Uterus (tissue), 4 donors: ENCODE data around the gene ATP1A1. TPM values are rescaled to one million over a fixed set of nuclear protein-coding genes. Genes with fewer than 3 reads are reported as not detected.

ENCODE experiments used
- DNase-seq, 2 donors: peaks; one replicate each; pipeline ENCODE4 v3.0.0-alpha.2; 2019 to 2020
- H3K27ac ChIP-seq, 2 donors: fragments of 200-600 bp; sonication (generic); 1 replicate in 1 of 2; 2 replicates in 1 of 2; pipeline ENCODE4 v1.5.1; 2016 to 2018
- H3K27me3 ChIP-seq, 2 donors: fragments of 200-600 bp; sonication (generic); one replicate each; pipeline ENCODE4 v1.5.1; 2018 to 2019; ENCODE audit warnings: control low read depth in 1 of 2
- H3K36me3 ChIP-seq, 2 donors: fragments of 200-600 bp; sonication (generic); one replicate each; pipeline ENCODE4 v1.5.1; 2019; ENCODE audit warnings: control low read depth in 1 of 2
- H3K4me1 ChIP-seq, 2 donors: fragments of 200-600 bp; sonication (generic); one replicate each; pipeline ENCODE4 v1.5.1; 2018 to 2019; ENCODE audit warnings: control low read depth in 1 of 2
- H3K4me3 ChIP-seq, 2 donors: fragments of 200-600 bp; sonication (generic); 1 replicate in 1 of 2; 2 replicates in 1 of 2; pipeline ENCODE4 v1.5.1; 2018 to 2019; ENCODE audit warnings: mild to moderate bottlenecking in 1 of 2
- H3K9me3 ChIP-seq, 2 donors: fragments of 200-600 bp; sonication (generic); one replicate each; pipeline ENCODE4 v1.5.1; 2019; ENCODE audit warnings: control low read depth in 1 of 2
- POLR2A ChIP-seq, 2 donors: fragments of 450-650 bp; IDR thresholded peaks; one replicate each; pipeline ENCODE4 v1.6.1; 2016; ENCODE audit warnings: antibody characterized with exemption in 2 of 2, mild to moderate bottlenecking in 1 of 2, moderate library complexity in 1 of 2
- intact Hi-C: fragments of 100-400 bp; cut with DNase I; formaldehyde crosslinking; loops from one replicate; pipeline ENCODE4 v1.15.1; 2023; ENCODE audit warnings: low total_unique reads
- total RNA-seq, 4 donors: library from RNA; depleted of rRNA in 3 of 4; stranded (reverse); fragments of >200 nt in 3 of 4; gene quantifications; one replicate each; pipeline versions ENCODE4 v1.1.0 to v1.2.4, GENCODE V29; 2014 to 2023
- TF ChIP-seq, protein P1 (sequence below), 4 experiments: fragments of 200-600 bp in 2 of 4; fragments of 450-650 bp in 2 of 4; sonication (generic) in 2 of 4; IDR thresholded peaks; one replicate each; pipeline ENCODE4 v1.5.1; 2016 to 2019; ENCODE audit warnings: antibody characterized with exemption in 4 of 4, mild to moderate bottlenecking in 2 of 4, moderate library complexity in 1 of 4
- donor health status: DM: yes; HTN: yes; CAD: no.

The ATP1A1 gene
- total RNA-seq, 4 donors from 2014 or later, result 135 to 202 (median 149) TPM

GRCh38 chr1:116418091-116418830 lies 45.2 kb downstream of the ATP1A1 start:
- peaks cover 3 to 5% of the 10 kb centered on the region in 2 donors for H3K4me1 ChIP-seq
- peak in 1 of 2 donors; percentile 61 for TF ChIP-seq POLR2A (IDR thresholded peaks at IDR 0.05)
- TF ChIP-seq, protein P1, sequence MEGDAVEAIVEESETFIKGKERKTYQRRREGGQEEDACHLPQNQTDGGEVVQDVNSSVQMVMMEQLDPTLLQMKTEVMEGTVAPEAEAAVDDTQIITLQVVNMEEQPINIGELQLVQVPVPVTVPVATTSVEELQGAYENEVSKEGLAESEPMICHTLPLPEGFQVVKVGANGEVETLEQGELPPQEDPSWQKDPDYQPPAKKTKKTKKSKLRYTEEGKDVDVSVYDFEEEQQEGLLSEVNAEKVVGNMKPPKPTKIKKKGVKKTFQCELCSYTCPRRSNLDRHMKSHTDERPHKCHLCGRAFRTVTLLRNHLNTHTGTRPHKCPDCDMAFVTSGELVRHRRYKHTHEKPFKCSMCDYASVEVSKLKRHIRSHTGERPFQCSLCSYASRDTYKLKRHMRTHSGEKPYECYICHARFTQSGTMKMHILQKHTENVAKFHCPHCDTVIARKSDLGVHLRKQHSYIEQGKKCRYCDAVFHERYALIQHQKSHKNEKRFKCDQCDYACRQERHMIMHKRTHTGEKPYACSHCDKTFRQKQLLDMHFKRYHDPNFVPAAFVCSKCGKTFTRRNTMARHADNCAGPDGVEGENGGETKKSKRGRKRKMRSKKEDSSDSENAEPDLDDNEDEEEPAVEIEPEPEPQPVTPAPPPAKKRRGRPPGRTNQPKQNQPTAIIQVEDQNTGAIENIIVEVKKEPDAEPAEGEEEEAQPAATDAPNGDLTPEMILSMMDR (IDR thresholded peaks at IDR 0.05), result peak in 3 of 4 experiments; percentile 6 to 31 (median 6)
- peak overlapping the region; percentile 74 to 78 for H3K27ac ChIP-seq
- no peaks in the 10 kb centered on the region for H3K36me3 ChIP-seq
- H3K9me3 ChIP-seq, result no peaks in the 10 kb centered on the region
- H3K27me3 ChIP-seq, result no peaks in the 10 kb centered on the region
- peak overlapping the region; percentile 73 to 80 for H3K4me3 ChIP-seq
- intact Hi-C loops, result no loop called here
- DNase-seq, result peak; percentile 76 to 84

- H3K4me3 ChIP-seq, result no peak overlapping the region
- TF ChIP-seq, protein P1 (IDR thresholded peaks at IDR 0.05), result no peak
- no peak for TF ChIP-seq POLR2A (IDR thresholded peaks at IDR 0.05)
These were observed 47.6 kb downstream of the ATP1A1 start for GRCh38 chr1:116420417-116421200.

GRCh38 chr1:116424438-116424837 lies 51.4 kb downstream of the ATP1A1 start:
- H3K36me3 ChIP-seq, result no peaks in the 10 kb centered on the region
- intact Hi-C loops, result no loop called here
- TF ChIP-seq POLR2A (IDR thresholded peaks at IDR 0.05), result no peak
- TF ChIP-seq, protein P1 (IDR thresholded peaks at IDR 0.05), result no peak
- H3K4me1 ChIP-seq, result no peaks in the 10 kb centered on the region
- H3K27me3 ChIP-seq, result no peaks in the 10 kb centered on the region
- DNase-seq, result no peak
- H3K4me3 ChIP-seq, result no peak overlapping the region
- no peaks in the 10 kb centered on the region for H3K9me3 ChIP-seq
- H3K27ac ChIP-seq, result no peak overlapping the region

More at GRCh38 chr1:116420417-116421200, 47.6 kb downstream of the ATP1A1 start:
- no peak for DNase-seq
- intact Hi-C loops, result no loop called here
- Histone ChIP-seq H3K27ac (no peak overlapping the region), H3K4me1 (peaks cover 3 to 5% of the 10 kb centered on the region in 2 donors), H3K9me3 (no peaks in the 10 kb centered on the region), H3K36me3 (no peaks in the 10 kb centered on the region), H3K27me3 (no peaks in the 10 kb centered on the region)

DNA sequence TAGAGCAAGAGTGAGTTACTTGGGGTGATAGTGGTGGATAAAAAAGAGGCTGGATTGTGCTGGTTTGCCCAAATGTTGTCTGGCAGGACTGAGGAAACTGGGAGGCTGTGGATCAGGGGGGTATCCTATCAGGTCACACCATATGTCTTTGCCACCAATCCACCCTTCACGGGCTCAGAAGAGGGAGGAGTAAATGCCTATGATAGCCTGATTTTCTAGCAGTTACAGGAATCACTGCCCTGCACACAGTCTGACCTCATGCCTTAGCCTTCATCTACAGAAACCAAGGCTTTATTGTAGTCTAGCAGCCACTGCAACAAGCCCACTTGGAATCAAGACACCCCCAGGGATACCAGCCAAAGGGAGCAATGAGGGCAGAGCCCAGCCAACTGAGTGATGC lies 51.8 kb downstream of the ATP1A1 start:
- H3K4me3 ChIP-seq, result no peak overlapping the region
- TF ChIP-seq POLR2A (IDR thresholded peaks at IDR 0.05), result no peak
- TF ChIP-seq, protein P1 (IDR thresholded peaks at IDR 0.05), result no peak
- H3K36me3 ChIP-seq, result no peaks in the 10 kb centered on the region
- no peak overlapping the region for H3K27ac ChIP-seq
- no peaks in the 10 kb centered on the region for H3K27me3 ChIP-seq
- H3K9me3 ChIP-seq, result no peaks in the 10 kb centered on the region
- H3K4me1 ChIP-seq, result no peaks in the 10 kb centered on the region
- intact Hi-C loops, result no loop called here
- DNase-seq, result no peak

DNA sequence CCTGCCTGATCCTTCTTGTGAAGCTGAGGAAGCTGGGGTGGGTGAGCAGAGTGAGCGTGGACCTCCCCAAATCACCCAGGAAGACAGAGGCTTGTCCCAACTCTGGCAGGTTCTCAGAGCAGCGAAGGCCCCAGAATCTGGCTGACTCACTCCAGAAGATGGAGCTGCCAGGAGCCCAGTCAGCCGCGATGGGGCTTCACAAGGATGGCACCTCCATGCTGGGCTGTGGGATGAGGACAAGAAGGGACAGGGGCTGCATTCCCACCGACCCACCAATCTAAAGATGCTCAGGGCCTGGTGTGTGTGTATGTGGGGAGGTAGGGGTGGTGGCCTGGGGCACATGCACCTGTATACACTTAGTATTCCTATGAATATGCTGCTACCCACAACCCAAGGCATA lies 52.9 kb downstream of the ATP1A1 start:
- no peaks in the 10 kb centered on the region for H3K27me3 ChIP-seq
- TF ChIP-seq POLR2A (IDR thresholded peaks at IDR 0.05), result no peak
- no peaks in the 10 kb centered on the region for H3K9me3 ChIP-seq
- no peak overlapping the region for H3K27ac ChIP-seq
- H3K4me1 ChIP-seq, result no peaks in the 10 kb centered on the region
- intact Hi-C loops, result no loop called here
- H3K36me3 ChIP-seq, result no peaks in the 10 kb centered on the region
- no peak for DNase-seq
- H3K4me3 ChIP-seq, result no peak overlapping the region
